ENCODE data around the gene CAMK2G. TPM values are rescaled to one million over a fixed set of nuclear protein-coding genes. Genes with fewer than 3 reads are reported as not detected.

The CAMK2G gene
- total RNA-seq, 1 donor from 2014 or later = 25.9 TPM

GRCh38 chr10:73841061-73841421 lies 33.3 kb downstream of the CAMK2G start:
- Mint-ChIP-seq H3K36me3 (ENCODE audit: unreplicated experiment) (no peaks in the 10 kb centered on the region), H3K27ac (ENCODE audit: unreplicated experiment) (no peak overlapping the region), H3K27me3 (ENCODE audit: unreplicated experiment) (no peaks in the 10 kb centered on the region), H3K4me1 (ENCODE audit: low read depth, unreplicated experiment) (no peaks in the 10 kb centered on the region), H3K4me3 (ENCODE audit: unreplicated experiment) (no peak overlapping the region), H3K9me3 (ENCODE audit: unreplicated experiment) (peaks cover 3% of the 10 kb centered on the region)
- DNase-seq = no peak
- no peak for TF ChIP-seq CTCF (IDR thresholded peaks at IDR 0.05; ENCODE audit: partially characterized antibody, unreplicated experiment)

DNA sequence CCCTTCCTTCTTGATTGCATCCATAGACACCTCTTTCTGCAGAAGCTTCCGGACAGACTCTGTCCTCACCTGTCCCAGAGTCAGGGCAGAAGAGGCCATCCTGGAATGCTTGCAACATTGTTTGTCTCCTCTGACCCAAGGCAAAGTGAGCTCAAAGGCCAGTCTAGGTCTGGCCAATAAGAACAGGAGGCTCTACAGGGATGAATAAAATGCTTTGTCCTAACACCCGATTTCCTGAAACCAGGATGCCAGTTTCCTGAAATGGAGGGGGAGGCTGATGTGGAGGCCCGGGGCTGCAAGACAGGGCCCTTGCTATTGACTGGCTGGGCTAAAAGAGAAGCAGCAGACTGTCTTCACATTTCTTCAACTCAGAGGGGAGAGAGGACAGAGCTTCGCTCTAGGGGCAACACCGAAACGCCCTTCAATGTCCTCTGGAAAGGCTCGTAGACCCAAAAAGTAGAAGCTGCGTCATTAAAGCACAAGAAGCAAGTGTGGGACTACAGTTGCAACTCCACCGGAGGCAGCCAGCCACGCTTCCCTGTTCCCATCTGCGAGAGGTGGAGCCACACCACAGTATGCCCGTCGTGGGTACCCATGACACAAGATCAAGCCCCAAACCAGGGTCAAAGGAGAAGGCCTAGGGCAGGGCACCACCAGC lies 33.8 kb downstream of the CAMK2G start:
- DNase-seq = no peak

DNA sequence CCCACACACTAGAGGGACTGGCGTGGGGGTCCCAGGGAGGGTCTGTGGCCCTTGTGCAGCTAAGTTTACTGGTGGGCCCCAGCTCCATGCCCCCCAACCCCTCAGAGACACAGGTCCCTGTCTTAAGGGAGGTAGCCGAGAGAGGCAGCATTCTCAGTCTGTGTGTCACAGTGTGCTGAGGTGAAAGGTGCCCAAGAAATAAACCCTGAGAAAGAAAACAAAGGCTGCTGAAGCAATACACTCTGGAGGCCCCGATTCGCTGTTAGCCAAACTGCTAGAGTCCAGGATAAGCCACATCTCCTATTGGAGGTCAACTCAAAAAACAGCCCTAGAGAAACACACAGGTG lies 34.3 kb downstream of the CAMK2G start:
- no peak for DNase-seq
- Mint-ChIP-seq H3K27ac (ENCODE audit: unreplicated experiment) (no peak overlapping the region), H3K27me3 (ENCODE audit: unreplicated experiment) (no peaks in the 10 kb centered on the region), H3K36me3 (ENCODE audit: unreplicated experiment) (no peaks in the 10 kb centered on the region), H3K9me3 (ENCODE audit: unreplicated experiment) (peaks cover 3% of the 10 kb centered on the region), H3K4me1 (ENCODE audit: low read depth, unreplicated experiment) (no peaks in the 10 kb centered on the region), H3K4me3 (ENCODE audit: unreplicated experiment) (no peak overlapping the region)
- no peak for TF ChIP-seq CTCF (IDR thresholded peaks at IDR 0.05; ENCODE audit: partially characterized antibody, unreplicated experiment)

More for the DNA sequence above, 33.8 kb downstream of the CAMK2G start:
- Mint-ChIP-seq H3K4me1 (ENCODE audit: low read depth, unreplicated experiment) (no peaks in the 10 kb centered on the region), H3K27me3 (ENCODE audit: unreplicated experiment) (no peaks in the 10 kb centered on the region), H3K27ac (ENCODE audit: unreplicated experiment) (no peak overlapping the region), H3K4me3 (ENCODE audit: unreplicated experiment) (no peak overlapping the region), H3K9me3 (ENCODE audit: unreplicated experiment) (peaks cover 3% of the 10 kb centered on the region), H3K36me3 (ENCODE audit: unreplicated experiment) (no peaks in the 10 kb centered on the region)
- TF ChIP-seq CTCF (IDR thresholded peaks at IDR 0.05; ENCODE audit: partially characterized antibody, unreplicated experiment) = no peak

DNA sequence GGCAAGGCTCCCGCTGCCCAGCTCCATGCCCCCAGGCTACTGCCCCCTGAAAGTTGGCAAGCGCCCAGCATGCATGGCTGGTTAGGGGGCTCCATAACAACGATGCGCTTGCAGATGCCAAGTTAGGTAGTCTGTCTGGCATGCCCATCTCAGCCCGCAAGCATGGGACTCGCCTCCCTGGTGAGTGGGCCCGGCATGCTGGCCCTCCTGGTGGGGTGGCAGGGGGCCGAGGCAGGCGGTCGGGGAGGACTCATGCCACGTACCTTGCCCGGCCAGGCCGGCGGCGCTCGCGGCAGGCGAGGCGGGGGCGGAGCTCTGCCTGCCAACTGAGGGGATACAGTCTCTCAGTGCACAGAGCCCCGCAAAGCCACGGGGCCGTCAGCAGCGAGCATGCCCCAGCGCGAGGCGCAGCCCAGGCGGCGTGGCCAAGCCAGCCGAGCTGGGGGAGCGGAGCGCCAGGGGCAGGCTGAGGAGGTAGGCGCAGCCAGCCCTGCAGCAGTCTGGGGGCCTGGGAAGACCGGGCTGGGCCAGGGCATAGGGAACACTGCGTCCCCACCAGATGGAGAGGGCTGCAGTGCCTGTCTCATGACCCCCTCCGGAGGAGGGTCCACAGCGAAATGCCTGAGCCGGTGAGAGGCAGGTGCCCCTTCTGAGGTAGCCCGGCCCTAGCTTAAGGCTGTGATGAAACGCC lies 34.9 kb downstream of the CAMK2G start:
- no peak for DNase-seq
- TF ChIP-seq CTCF (IDR thresholded peaks at IDR 0.05; ENCODE audit: partially characterized antibody, unreplicated experiment) = no peak
- no peak overlapping the region for H3K27ac Mint-ChIP-seq (ENCODE audit: unreplicated experiment)
- no peak overlapping the region for H3K4me3 Mint-ChIP-seq (ENCODE audit: unreplicated experiment)
- H3K9me3 Mint-ChIP-seq (ENCODE audit: unreplicated experiment) = peaks cover 3% of the 10 kb centered on the region
- no peaks in the 10 kb centered on the region for H3K36me3 Mint-ChIP-seq (ENCODE audit: unreplicated experiment)
- H3K27me3 Mint-ChIP-seq (ENCODE audit: unreplicated experiment) = peaks cover 2% of the 10 kb centered on the region
- no peaks in the 10 kb centered on the region for H3K4me1 Mint-ChIP-seq (ENCODE audit: low read depth, unreplicated experiment)

- H3K4me3 Mint-ChIP-seq (ENCODE audit: unreplicated experiment) = no peak overlapping the region
- H3K27ac Mint-ChIP-seq (ENCODE audit: unreplicated experiment) = no peak overlapping the region
- no peaks in the 10 kb centered on the region for H3K36me3 Mint-ChIP-seq (ENCODE audit: unreplicated experiment)
- H3K9me3 Mint-ChIP-seq (ENCODE audit: unreplicated experiment) = peaks cover 3% of the 10 kb centered on the region
- no peak for TF ChIP-seq CTCF (IDR thresholded peaks at IDR 0.05; ENCODE audit: partially characterized antibody, unreplicated experiment)
- DNase-seq = no peak
- H3K4me1 Mint-ChIP-seq (ENCODE audit: low read depth, unreplicated experiment) = no peaks in the 10 kb centered on the region
- H3K27me3 Mint-ChIP-seq (ENCODE audit: unreplicated experiment) = peaks cover 2% of the 10 kb centered on the region
Observed at GRCh38 chr10:73838827-73839226, 35.5 kb downstream of the CAMK2G start.
